ENCODE data around the gene RGS13.

- TF ChIP-seq CTCF (conservative IDR thresholded peaks at IDR 0.05 in 1 of 2, IDR thresholded peaks at IDR 0.05 in 1 of 2; ENCODE audit: extremely low read depth in 1 of 2, insufficient read depth in 1 of 2, low read depth in 1 of 2, low read length in 2 of 2) (no peak), EZH2 (IDR thresholded peaks at IDR 0.05; ENCODE audit: borderline replicate concordance, low read length) (no peak)
Measured at GRCh38 chr1:192633533-192634253, 2.3 kb upstream of the RGS13 start.

Data from mammary epithelial cell (primary cell).